AG04450 (cell line): ENCODE data around the gene ROCK2. TPM values are rescaled to one million over a fixed set of nuclear protein-coding genes. Genes with fewer than 3 reads are reported as not detected.

ENCODE experiments used
- CTCF ChIA-PET: fragments of 300-600, 350-600 bp; formaldehyde crosslinking; extraction: SDS; loops from one replicate; lab custom pipeline; 2022; ENCODE audit warnings: antibody characterized with exemption, inconsistent platforms; lab: Charles Lee
- POLR2A ChIA-PET: fragments of 350-600 bp; formaldehyde crosslinking; extraction: SDS; loops from one replicate; lab custom pipeline; 2021; ENCODE audit warnings: antibody characterized with exemption, inconsistent platforms; lab: Yijun Ruan, JAX
- DNase-seq: peaks from one replicate; pipeline ENCODE4 v3.0.0-alpha.2; 2011; ENCODE audit warnings: low read depth, low spot score
- H3K27ac ChIP-seq: one replicate; pipeline ENCODE4 v1.5.1; 2012; ENCODE audit warnings: low read depth, low read length, control low read depth
- H3K27me3 ChIP-seq: one replicate; pipeline ENCODE4 v1.6.0; 2012; ENCODE audit warnings: low read length; ENCODE audit not compliant: control insufficient read depth, insufficient read depth
- H3K4me3 ChIP-seq: 2 replicates; pipeline ENCODE4 v1.5.1; 2011; ENCODE audit warnings: mild to moderate bottlenecking, low read depth, low read length, control low read depth
- H3K9me3 ChIP-seq: 2 replicates; pipeline ENCODE4 v1.5.1; 2012; ENCODE audit warnings: low read length; ENCODE audit not compliant: control insufficient read depth, insufficient read depth
- polyA plus RNA-seq: library from polyadenylated mRNA; depleted of rRNA; stranded (reverse); fragments of >200 nt; gene quantifications from 2 replicates; pipeline ENCODE4 v1.2.3, GENCODE V29; 2011
- TF ChIP-seq, protein P1 (sequence below): IDR thresholded peaks from 2 replicates; pipeline ENCODE4 v1.5.1; 2011; ENCODE audit warnings: low read depth, low read length, control low read depth, inconsistent platforms

The ROCK2 gene
- polyA plus RNA-seq, 1 experiment: 28.2 TPM

DNA sequence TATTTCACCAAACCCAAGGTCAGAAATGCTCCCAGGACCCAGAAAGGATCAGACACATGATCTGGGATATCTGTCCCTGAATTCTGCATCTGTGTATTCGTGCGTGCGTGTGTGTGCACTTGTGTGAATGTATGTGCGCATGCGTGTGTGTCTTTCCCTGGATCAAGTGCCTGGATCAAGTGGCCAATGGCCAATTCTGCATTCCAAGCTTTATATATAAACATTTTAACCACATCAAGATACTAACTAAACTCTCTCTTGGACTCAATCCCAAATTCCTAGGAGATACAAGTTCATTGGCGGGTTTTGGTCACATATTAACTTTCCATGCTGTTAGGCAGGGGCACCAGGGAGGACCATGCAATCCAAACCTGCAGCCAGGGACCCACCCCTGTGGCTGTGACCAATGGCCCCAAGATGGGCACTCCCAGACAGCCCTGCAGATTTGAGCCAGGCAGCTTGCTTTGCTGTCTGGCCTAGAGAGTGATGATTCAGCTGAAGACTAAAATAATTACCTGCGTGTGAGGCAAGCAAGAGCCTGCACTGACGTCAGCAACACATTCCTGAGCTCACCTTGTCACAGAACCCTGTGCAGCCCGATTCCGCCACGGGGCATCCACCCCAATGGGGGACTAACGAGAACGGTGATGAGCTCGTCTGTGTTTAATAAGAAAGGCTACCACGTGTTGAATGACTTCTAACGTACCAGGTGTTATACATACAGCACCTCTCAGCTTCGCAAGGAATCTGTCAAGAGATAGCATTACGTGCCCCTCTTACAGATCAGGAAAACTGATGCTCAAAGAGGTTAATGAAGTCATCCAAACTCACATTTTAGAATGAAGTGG is 45.3 kb upstream of the ROCK2 start:
- ChIA-PET POLR2A (interaction anchor here (0.6 to 1.5 kb wide), 3 partner anchors 8 to 459 kb away, joined by 3 to 7 read pairs (median 4); no protein-coding TSS in a partner anchor), CTCF (interaction anchor here (0.5 kb wide), 1 partner anchor 92 kb away, joined by 6 read pairs; no protein-coding TSS in a partner anchor)
- Histone ChIP-seq H3K27ac (no peak overlapping the region), H3K9me3 (no peaks in the 10 kb centered on the region), H3K4me3 (no peak overlapping the region), H3K27me3 (no peaks in the 10 kb centered on the region)
- DNase-seq: peak; percentile 95
- TF ChIP-seq, protein P1, sequence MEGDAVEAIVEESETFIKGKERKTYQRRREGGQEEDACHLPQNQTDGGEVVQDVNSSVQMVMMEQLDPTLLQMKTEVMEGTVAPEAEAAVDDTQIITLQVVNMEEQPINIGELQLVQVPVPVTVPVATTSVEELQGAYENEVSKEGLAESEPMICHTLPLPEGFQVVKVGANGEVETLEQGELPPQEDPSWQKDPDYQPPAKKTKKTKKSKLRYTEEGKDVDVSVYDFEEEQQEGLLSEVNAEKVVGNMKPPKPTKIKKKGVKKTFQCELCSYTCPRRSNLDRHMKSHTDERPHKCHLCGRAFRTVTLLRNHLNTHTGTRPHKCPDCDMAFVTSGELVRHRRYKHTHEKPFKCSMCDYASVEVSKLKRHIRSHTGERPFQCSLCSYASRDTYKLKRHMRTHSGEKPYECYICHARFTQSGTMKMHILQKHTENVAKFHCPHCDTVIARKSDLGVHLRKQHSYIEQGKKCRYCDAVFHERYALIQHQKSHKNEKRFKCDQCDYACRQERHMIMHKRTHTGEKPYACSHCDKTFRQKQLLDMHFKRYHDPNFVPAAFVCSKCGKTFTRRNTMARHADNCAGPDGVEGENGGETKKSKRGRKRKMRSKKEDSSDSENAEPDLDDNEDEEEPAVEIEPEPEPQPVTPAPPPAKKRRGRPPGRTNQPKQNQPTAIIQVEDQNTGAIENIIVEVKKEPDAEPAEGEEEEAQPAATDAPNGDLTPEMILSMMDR: no peak

DNA sequence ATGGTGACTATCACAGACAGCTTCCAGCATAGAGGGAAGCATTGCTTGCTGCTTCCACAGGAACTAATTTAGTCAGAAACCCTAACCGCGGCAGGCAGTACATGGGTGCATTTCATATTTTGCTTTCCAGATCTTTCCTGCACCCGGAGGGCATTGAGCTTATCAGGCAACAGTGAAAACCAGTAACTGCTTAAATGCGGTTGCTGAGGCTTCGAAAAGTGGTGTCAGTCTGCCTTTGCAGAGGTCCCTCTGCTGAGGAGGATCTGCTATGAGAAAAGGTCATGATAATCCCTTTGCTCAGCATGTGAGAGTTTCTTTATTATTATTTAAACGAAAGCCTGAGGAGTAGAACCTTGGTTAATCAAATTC is 44.6 kb upstream of the ROCK2 start:
- H3K27me3 ChIP-seq: no peaks in the 10 kb centered on the region
- no peaks in the 10 kb centered on the region for H3K9me3 ChIP-seq
- no peak overlapping the region for H3K27ac ChIP-seq
- POLR2A ChIA-PET: interaction anchor here (1.5 kb wide), 1 partner anchor 14 kb away, joined by 7 read pairs; no protein-coding TSS in a partner anchor
- CTCF ChIA-PET: no interaction called here
- TF ChIP-seq, protein P1: no peak
- DNase-seq: no peak
- H3K4me3 ChIP-seq: no peak overlapping the region

DNA sequence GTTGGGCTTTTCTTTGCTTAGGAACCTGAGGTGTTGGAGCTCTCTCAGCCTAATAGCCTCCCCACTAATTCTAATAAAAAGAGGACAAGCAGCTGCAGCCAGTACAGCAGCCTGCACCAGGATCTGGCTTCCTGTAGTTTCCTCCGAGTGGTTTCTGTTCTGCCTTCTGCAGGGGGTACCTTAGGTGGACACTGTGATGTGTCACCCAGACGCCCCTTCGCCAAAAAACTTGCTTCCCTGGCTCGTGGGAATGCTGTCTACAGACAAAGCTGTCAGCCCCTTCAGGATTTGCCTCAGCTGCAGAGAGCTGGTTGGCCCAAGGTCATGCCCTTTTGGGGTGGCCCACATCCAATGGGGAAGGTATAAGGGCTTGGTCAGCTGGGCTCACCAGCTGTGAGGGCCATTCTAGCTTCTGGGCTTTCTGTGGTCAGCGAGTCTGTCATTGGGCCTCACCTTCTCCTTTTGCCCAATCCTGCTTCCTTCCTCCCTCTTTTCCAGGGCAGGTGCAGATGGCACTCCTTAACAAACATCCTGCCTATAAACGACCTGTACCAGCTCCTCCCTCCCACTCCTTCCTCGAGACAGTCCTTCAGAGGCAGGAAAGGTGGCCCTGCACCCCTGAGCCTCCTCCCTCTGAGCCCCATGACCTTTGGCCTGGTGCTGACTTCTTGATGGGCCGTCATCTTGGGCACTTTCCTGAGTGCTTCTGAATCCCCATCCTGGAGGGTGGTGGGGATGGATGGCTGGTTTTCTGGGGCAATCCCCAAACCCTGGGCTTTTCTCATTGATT is 44.0 kb upstream of the ROCK2 start:
- TF ChIP-seq, protein P1: no peak
- no peak for DNase-seq
- Histone ChIP-seq H3K27me3 (no peaks in the 10 kb centered on the region), H3K9me3 (no peaks in the 10 kb centered on the region), H3K4me3 (no peak overlapping the region), H3K27ac (no peak overlapping the region)
- ChIA-PET CTCF (interaction anchor here (0.8 to 1.1 kb wide), 2 partner anchors 14 to 154 kb away, joined by 3 read pairs; no protein-coding TSS in a partner anchor), POLR2A (interaction anchor here (1.5 kb wide), 1 partner anchor 14 kb away, joined by 4 read pairs; no protein-coding TSS in a partner anchor)

DNA sequence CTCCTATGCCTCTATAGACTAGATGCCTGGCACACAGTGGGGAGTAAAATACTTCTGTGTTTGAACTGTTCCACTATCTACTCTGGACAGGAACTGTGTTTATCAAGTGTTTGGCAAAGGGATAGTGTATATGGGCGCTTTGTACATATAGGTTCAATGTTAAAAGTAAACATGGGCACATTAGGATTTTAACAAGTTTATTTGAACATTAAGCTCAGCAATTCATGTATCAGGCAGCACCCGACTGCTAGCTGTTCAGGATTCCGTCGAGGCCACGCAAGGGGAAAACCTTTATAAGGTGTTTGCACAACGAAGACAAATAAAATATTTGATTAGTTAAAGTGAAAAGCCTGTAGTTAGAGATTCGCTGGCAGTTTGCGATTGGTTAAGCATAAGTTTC is 43.4 kb upstream of the ROCK2 start:
- no peaks in the 10 kb centered on the region for H3K27me3 ChIP-seq
- CTCF ChIA-PET: interaction anchor here (0.8 to 1.1 kb wide), 2 partner anchors 13 to 153 kb away, joined by 3 read pairs; no protein-coding TSS in a partner anchor
- H3K27ac ChIP-seq: no peak overlapping the region
- no peak overlapping the region for H3K4me3 ChIP-seq
- no peaks in the 10 kb centered on the region for H3K9me3 ChIP-seq
- TF ChIP-seq, protein P1: no peak
- POLR2A ChIA-PET: interaction anchor here (1.5 kb wide), 1 partner anchor 14 kb away, joined by 4 read pairs; no protein-coding TSS in a partner anchor
- DNase-seq: no peak
